Type B pancreatic cell (in vitro differentiated cells): Measurements from ENCODE around the gene ANXA3. TPM values are rescaled to one million over a fixed set of nuclear protein-coding genes. Genes with fewer than 3 reads are reported as not detected.

Source experiments
- DNase-seq: peaks from one replicate; pipeline ENCODE4 v3.0.0; 2021; ENCODE audit warnings: mixed read lengths; ENCODE audit not compliant: unreplicated experiment; ENCODE audit errors: extremely low spot score
- H3K27ac Mint-ChIP-seq: 2 replicates; pipeline ENCODE4 v1.8.0; 2021; ENCODE audit warnings: mild to moderate bottlenecking, mixed read lengths
- H3K27me3 Mint-ChIP-seq: 2 replicates; pipeline ENCODE4 v1.8.0; 2021; ENCODE audit warnings: mixed read lengths
- H3K36me3 Mint-ChIP-seq: 2 replicates; pipeline ENCODE4 v1.8.0; 2021; ENCODE audit warnings: mixed read lengths
- H3K4me1 Mint-ChIP-seq: one replicate; pipeline ENCODE4 v1.8.0; 2021; ENCODE audit warnings: mixed read lengths; ENCODE audit not compliant: unreplicated experiment
- H3K4me3 Mint-ChIP-seq: 2 replicates; pipeline ENCODE4 v1.8.0; 2021; ENCODE audit warnings: mild to moderate bottlenecking, mixed read lengths
- H3K9me3 Mint-ChIP-seq: 2 replicates; pipeline ENCODE4 v1.8.0; 2021; ENCODE audit warnings: mixed read lengths
- CTCF ChIP-seq: fragments of 200-600 bp; sonication (generic); conservative IDR thresholded peaks from 2 replicates; pipeline ENCODE4 v1.5.0; 2021; ENCODE audit warnings: antibody characterized with exemption, mild to moderate bottlenecking
- total RNA-seq: library from RNA; stranded (reverse); gene quantifications from 2 replicates; pipeline ENCODE4 v1.2.1, GENCODE V29; 2021; ENCODE audit warnings: low replicate concordance

ANXA3 gene
- total RNA-seq, 1 donor from 2014 or later: 56.6 TPM

DNA sequence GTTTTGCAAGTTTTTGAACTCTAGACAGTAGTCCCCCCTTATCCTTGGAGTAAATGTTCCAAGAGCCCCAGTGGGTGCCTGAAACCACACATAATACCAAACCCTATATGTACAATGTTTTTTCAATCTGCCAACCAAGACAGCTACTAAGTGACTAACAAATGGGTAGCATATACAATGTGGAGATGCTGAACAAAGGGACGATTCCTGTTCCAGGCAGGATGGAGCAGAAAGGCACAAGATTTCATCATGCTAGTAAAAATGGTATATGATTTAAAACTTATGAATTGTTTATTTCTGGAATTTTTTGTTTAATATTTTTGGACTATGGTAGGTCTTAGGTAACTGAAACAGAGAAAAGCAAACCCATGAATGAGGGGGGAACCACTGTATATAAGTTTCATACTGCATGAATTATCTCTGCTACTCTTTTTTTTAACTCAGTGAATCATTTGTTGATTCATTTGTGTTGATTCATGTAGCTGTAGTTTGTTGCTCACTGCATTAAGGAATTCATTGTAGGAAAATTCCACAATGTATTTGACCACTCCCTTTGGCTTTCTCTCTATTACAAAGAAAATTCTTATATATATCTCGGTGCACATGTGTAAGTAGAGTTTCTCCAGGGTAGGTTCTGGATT lies 21.9 kb upstream of the ANXA3 start:
- H3K36me3 Mint-ChIP-seq: peaks cover 6% of the 10 kb centered on the region
- TF ChIP-seq CTCF: no peak
- no peak for DNase-seq
- H3K9me3 Mint-ChIP-seq: peaks cover 4% of the 10 kb centered on the region
- no peak overlapping the region for H3K27ac Mint-ChIP-seq
- peaks cover 5% of the 10 kb centered on the region for H3K4me1 Mint-ChIP-seq
- H3K4me3 Mint-ChIP-seq: no peak overlapping the region
- H3K27me3 Mint-ChIP-seq: no peaks in the 10 kb centered on the region

- H3K36me3 Mint-ChIP-seq: peaks cover 10% of the 10 kb centered on the region
- H3K27ac Mint-ChIP-seq: no peak overlapping the region
- TF ChIP-seq CTCF: no peak
- peaks cover 5% of the 10 kb centered on the region for H3K4me1 Mint-ChIP-seq
- no peak overlapping the region for H3K4me3 Mint-ChIP-seq
- H3K9me3 Mint-ChIP-seq: peaks cover 4% of the 10 kb centered on the region
- DNase-seq: no peak
- H3K27me3 Mint-ChIP-seq: no peaks in the 10 kb centered on the region
Measured at GRCh38 chr4:78532046-78532445, 19.5 kb upstream of the ANXA3 start.

GRCh38 chr4:78533854-78534253 lies 17.7 kb upstream of the ANXA3 start:
- Mint-ChIP-seq H3K4me1 (peaks cover 5% of the 10 kb centered on the region), H3K27me3 (no peaks in the 10 kb centered on the region), H3K9me3 (peaks cover 4% of the 10 kb centered on the region), H3K4me3 (no peak overlapping the region), H3K36me3 (peaks cover 14% of the 10 kb centered on the region), H3K27ac (peak overlapping the region; percentile 10)
- TF ChIP-seq CTCF: no peak
- no peak for DNase-seq

DNA sequence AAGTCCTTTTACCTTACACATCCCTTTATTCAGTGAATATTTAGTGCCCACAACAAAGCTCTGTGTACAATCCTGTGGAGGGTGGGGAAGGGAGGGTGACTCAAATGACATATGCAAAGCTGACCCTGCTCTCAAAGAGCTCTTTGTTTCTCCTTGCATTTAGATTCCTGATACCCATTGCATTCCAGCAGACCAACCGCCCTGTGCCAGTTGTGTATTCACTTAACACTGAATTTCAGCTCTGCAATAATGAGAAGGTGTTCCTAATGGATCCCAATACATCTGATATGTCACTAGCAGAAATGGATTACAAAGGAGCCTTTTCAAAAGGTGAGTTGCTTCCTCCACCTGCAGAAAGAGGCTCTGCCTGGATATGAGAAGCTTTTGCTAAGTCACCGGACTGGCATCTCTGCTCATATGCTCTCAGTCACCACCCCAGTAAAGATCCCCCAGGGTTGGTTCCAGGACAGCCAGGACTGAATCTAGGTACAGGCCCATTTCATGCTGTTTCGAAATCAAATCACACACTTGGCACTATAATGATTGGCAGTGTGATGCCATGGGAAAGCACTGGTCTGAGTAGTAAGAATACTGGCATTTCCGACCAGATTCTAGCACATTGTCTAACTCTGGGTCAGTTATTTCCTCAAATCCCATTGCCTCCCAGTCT lies 17.1 kb upstream of the ANXA3 start:
- H3K4me3 Mint-ChIP-seq: no peak overlapping the region
- peaks cover 15% of the 10 kb centered on the region for H3K36me3 Mint-ChIP-seq
- H3K27ac Mint-ChIP-seq: no peak overlapping the region
- DNase-seq: no peak
- H3K9me3 Mint-ChIP-seq: peaks cover 4% of the 10 kb centered on the region
- no peak for TF ChIP-seq CTCF
- peaks cover 5% of the 10 kb centered on the region for H3K4me1 Mint-ChIP-seq
- no peaks in the 10 kb centered on the region for H3K27me3 Mint-ChIP-seq

DNA sequence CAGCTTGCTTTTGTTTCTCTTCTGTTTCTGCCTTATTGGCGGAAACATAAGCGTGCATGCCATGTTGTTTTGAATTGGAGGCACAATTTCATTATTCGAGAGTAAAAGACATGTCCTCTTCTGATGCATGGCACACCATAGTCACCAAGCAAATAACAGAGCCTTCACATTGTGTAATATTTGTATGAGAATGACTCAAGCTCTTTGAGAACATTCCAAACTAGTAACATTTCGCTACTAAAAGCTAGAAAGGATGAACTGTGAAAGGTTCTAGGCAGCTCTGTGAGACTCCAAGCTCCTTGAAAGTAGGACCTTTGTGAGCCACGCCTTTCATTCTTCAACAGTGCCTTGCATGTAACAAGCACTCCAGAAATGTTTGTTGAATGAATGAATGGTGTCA lies 9.2 kb upstream of the ANXA3 start:
- H3K9me3 Mint-ChIP-seq: no peaks in the 10 kb centered on the region
- H3K36me3 Mint-ChIP-seq: peaks cover 19% of the 10 kb centered on the region
- no peak for TF ChIP-seq CTCF
- H3K4me3 Mint-ChIP-seq: no peak overlapping the region
- H3K27ac Mint-ChIP-seq: no peak overlapping the region
- no peaks in the 10 kb centered on the region for H3K27me3 Mint-ChIP-seq
- DNase-seq: no peak
- H3K4me1 Mint-ChIP-seq: peaks cover 22% of the 10 kb centered on the region
